Karpas-422 (cell line): Measurements from ENCODE around the gene IGSF21. TPM values are rescaled to one million over a fixed set of nuclear protein-coding genes. Genes with fewer than 3 reads are reported as not detected.

Experiments
- DNase-seq: peaks from one replicate; pipeline ENCODE4 v3.0.0-alpha.2; 2015
- H2AFZ ChIP-seq: fragments of 200-600 bp; sonication (generic); 2 replicates; pipeline ENCODE4 v1.6.1; 2014; ENCODE audit warnings: antibody characterized with exemption, low read length, mixed read lengths
- H3K27ac ChIP-seq: fragments of 200-600 bp; sonication (generic); 2 replicates; pipeline ENCODE4 v1.5.1; 2014; ENCODE audit warnings: mild to moderate bottlenecking, low read length, moderate library complexity
- H3K27me3 ChIP-seq: fragments of 200-600 bp; sonication (generic); 2 replicates; pipeline ENCODE4 v1.6.1; 2014; ENCODE audit warnings: low read length, mixed read lengths
- H3K36me3 ChIP-seq: fragments of 200-600 bp; sonication (generic); 2 replicates; pipeline ENCODE4 v1.6.1; 2014; ENCODE audit warnings: low read length, mixed read lengths; ENCODE audit not compliant: insufficient read depth
- H3K4me1 ChIP-seq: fragments of 200-600 bp; sonication (generic); 2 replicates; pipeline ENCODE4 v1.6.1; 2014; ENCODE audit warnings: mild to moderate bottlenecking, low read length, mixed read lengths
- H3K4me2 ChIP-seq: fragments of 200-600 bp; sonication (generic); 2 replicates; pipeline ENCODE4 v1.6.1; 2014; ENCODE audit warnings: low read length, low read depth, mild to moderate bottlenecking; ENCODE audit not compliant: poor library complexity, severe bottlenecking
- H3K4me3 ChIP-seq: fragments of 200-600 bp; sonication (generic); 2 replicates; pipeline ENCODE4 v1.5.1; 2014; ENCODE audit warnings: mild to moderate bottlenecking, antibody characterized with exemption, low read length, mixed read lengths
- H3K79me2 ChIP-seq: fragments of 200-600 bp; sonication (generic); 2 replicates; pipeline ENCODE4 v1.6.1; 2014; ENCODE audit warnings: mild to moderate bottlenecking, low read length, mixed read lengths
- H3K9ac ChIP-seq: fragments of 200-600 bp; sonication (generic); 2 replicates; pipeline ENCODE4 v1.6.0; 2014; ENCODE audit warnings: low read length
- H3K9me2 ChIP-seq: fragments of 200-600 bp; sonication (generic), shearing (Covaris generic); replicated peaks from 2 replicates; pipeline ENCODE4 v1.6.0; 2014; ENCODE audit warnings: mild to moderate bottlenecking, low read length, moderate library complexity; ENCODE audit not compliant: insufficient read depth
- H3K9me3 ChIP-seq: fragments of 300-700, 200-600 bp; sonication (generic); 2 replicates; pipeline ENCODE4 v1.6.1; 2014; ENCODE audit warnings: low read length, mixed read lengths
- H4K20me1 ChIP-seq: fragments of 200-600 bp; sonication (generic); 2 replicates; pipeline ENCODE4 v1.6.1; 2014; ENCODE audit warnings: mild to moderate bottlenecking, antibody characterized with exemption, low read length, low read depth; ENCODE audit not compliant: insufficient read depth
- total RNA-seq: library from RNA; depleted of rRNA; stranded (reverse); fragments of >200 nt; shearing (Covaris generic); gene quantifications from 2 replicates; pipeline ENCODE4 v1.2.3, GENCODE V29; 2014; ENCODE audit warnings: low replicate concordance

IGSF21 gene
- total RNA-seq, 1 experiment from 2014 or later, result 0.26 TPM

GRCh38 chr1:18229625-18230024 lies 122.0 kb downstream of the IGSF21 start:
- Histone ChIP-seq H3K4me2 (no peak overlapping the region), H3K27me3 (no peaks in the 10 kb centered on the region), H3K9me3 (peaks cover 16% of the 10 kb centered on the region), H3K79me2 (no peaks in the 10 kb centered on the region), H2AFZ (no peak overlapping the region), H3K9me2 (no peaks in the 10 kb centered on the region), H3K4me1 (no peaks in the 10 kb centered on the region), H4K20me1 (no peaks in the 10 kb centered on the region), H3K36me3 (no peaks in the 10 kb centered on the region), H3K9ac (no peak overlapping the region), H3K27ac (no peak overlapping the region), H3K4me3 (no peak overlapping the region)
- DNase-seq, result no peak

DNA sequence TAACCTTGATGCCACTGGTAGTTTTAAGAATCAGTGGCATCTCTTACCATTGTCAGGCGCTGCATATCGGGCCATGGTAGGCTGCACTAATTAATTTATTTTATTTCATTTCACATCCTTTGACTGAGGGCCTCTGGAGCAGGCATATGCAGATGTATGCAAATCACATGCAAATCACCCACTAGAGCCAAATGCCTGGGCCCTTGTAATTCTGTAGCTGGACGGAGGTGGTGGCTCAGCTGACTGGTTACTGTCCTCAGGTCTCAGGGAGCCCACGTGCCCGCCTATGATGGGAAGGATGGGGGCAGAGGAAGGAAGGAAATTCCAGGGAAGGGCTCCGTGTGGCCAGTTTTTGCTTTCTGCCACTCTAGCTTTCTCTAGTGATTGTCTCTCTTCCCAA lies 122.7 kb downstream of the IGSF21 start:
- H4K20me1 ChIP-seq, result no peaks in the 10 kb centered on the region
- H3K4me3 ChIP-seq, result no peak overlapping the region
- no peak overlapping the region for H3K27ac ChIP-seq
- H3K27me3 ChIP-seq, result no peaks in the 10 kb centered on the region
- H3K9me3 ChIP-seq, result peaks cover 21% of the 10 kb centered on the region
- no peaks in the 10 kb centered on the region for H3K9me2 ChIP-seq
- H3K4me2 ChIP-seq, result no peak overlapping the region
- no peaks in the 10 kb centered on the region for H3K4me1 ChIP-seq
- H3K9ac ChIP-seq, result no peak overlapping the region
- no peaks in the 10 kb centered on the region for H3K79me2 ChIP-seq
- no peaks in the 10 kb centered on the region for H3K36me3 ChIP-seq
- no peak for DNase-seq
- H2AFZ ChIP-seq, result no peak overlapping the region

- H4K20me1 ChIP-seq, result no peaks in the 10 kb centered on the region
- H3K9me2 ChIP-seq, result no peaks in the 10 kb centered on the region
- DNase-seq, result no peak
- H3K4me3 ChIP-seq, result no peak overlapping the region
- no peak overlapping the region for H3K9ac ChIP-seq
- H3K27ac ChIP-seq, result no peak overlapping the region
- H3K36me3 ChIP-seq, result no peaks in the 10 kb centered on the region
- no peak overlapping the region for H3K4me2 ChIP-seq
- H2AFZ ChIP-seq, result no peak overlapping the region
- peaks cover 26% of the 10 kb centered on the region for H3K9me3 ChIP-seq
- H3K27me3 ChIP-seq, result no peaks in the 10 kb centered on the region
- no peaks in the 10 kb centered on the region for H3K4me1 ChIP-seq
- no peaks in the 10 kb centered on the region for H3K79me2 ChIP-seq
These were observed 123.2 kb downstream of the IGSF21 start for GRCh38 chr1:18230840-18231239.

- no peak overlapping the region for H3K9ac ChIP-seq
- H2AFZ ChIP-seq, result no peak overlapping the region
- no peak overlapping the region for H3K27ac ChIP-seq
- DNase-seq, result peak; percentile 70
- H3K27me3 ChIP-seq, result no peaks in the 10 kb centered on the region; the same call in 1 of the 2 replicates
- peaks cover 27% of the 10 kb centered on the region for H3K9me3 ChIP-seq
- H3K79me2 ChIP-seq, result no peaks in the 10 kb centered on the region
- peaks cover 5% of the 10 kb centered on the region; the same call in 1 of the 2 replicates for H3K4me1 ChIP-seq
- H3K9me2 ChIP-seq, result no peaks in the 10 kb centered on the region
- H3K4me3 ChIP-seq, result no peak overlapping the region
- H4K20me1 ChIP-seq, result no peaks in the 10 kb centered on the region
- H3K4me2 ChIP-seq, result no peak overlapping the region
- no peaks in the 10 kb centered on the region for H3K36me3 ChIP-seq
These were observed 124.5 kb downstream of the IGSF21 start for GRCh38 chr1:18232052-18232451.

- H3K9me2 ChIP-seq, result no peaks in the 10 kb centered on the region
- no peaks in the 10 kb centered on the region for H3K36me3 ChIP-seq
- H3K4me3 ChIP-seq, result no peak overlapping the region
- H2AFZ ChIP-seq, result no peak overlapping the region
- H3K79me2 ChIP-seq, result no peaks in the 10 kb centered on the region
- no peak overlapping the region for H3K4me2 ChIP-seq
- H3K4me1 ChIP-seq, result peaks cover 5% of the 10 kb centered on the region; the same call in 1 of the 2 replicates
- DNase-seq, result no peak
- H3K27me3 ChIP-seq, result no peaks in the 10 kb centered on the region; the same call in 1 of the 2 replicates
- no peaks in the 10 kb centered on the region for H4K20me1 ChIP-seq
- no peak overlapping the region for H3K27ac ChIP-seq
- peaks cover 27% of the 10 kb centered on the region for H3K9me3 ChIP-seq
- H3K9ac ChIP-seq, result no peak overlapping the region
These were observed 125.7 kb downstream of the IGSF21 start for GRCh38 chr1:18233176-18233864.

DNA sequence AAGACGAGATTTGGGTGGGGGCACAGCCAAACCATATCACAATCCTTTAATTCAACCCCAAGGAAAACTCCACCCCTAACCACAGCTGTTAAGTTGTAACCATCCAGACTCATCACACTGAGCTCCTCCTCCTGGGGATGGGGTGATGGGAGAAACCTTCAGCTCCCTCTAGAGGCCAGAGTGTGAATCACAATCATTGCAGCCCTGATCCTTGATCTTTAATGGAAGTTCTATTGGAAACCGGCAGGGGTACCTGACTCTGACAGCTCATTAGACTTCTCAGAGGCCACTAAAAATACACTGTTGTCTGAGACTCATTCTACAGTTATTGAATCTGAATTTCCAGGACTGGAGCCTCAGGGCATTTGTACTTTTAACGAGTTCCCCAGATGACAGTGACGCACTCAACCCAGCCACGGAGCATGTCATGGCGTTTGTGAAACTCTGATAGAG lies 127.2 kb downstream of the IGSF21 start:
- Histone ChIP-seq H2AFZ (no peak overlapping the region), H3K9me2 (no peaks in the 10 kb centered on the region), H3K9me3 (peaks cover 27% of the 10 kb centered on the region), H3K9ac (no peak overlapping the region), H3K27ac (no peak overlapping the region), H3K36me3 (no peaks in the 10 kb centered on the region), H3K27me3 (no peaks in the 10 kb centered on the region; the same call in 1 of the 2 replicates), H3K4me2 (no peak overlapping the region), H3K4me1 (peaks cover 5% of the 10 kb centered on the region; the same call in 1 of the 2 replicates), H3K4me3 (no peak overlapping the region), H3K79me2 (no peaks in the 10 kb centered on the region), H4K20me1 (no peaks in the 10 kb centered on the region)
- DNase-seq, result peak; percentile 89

- Histone ChIP-seq H3K9ac (no peak overlapping the region), H3K4me2 (no peak overlapping the region), H3K27me3 (no peaks in the 10 kb centered on the region; the same call in 1 of the 2 replicates), H3K79me2 (no peaks in the 10 kb centered on the region), H3K9me2 (no peaks in the 10 kb centered on the region), H3K27ac (no peak overlapping the region), H2AFZ (no peak overlapping the region), H3K9me3 (peaks cover 14% of the 10 kb centered on the region), H3K4me3 (no peak overlapping the region), H3K4me1 (peaks cover 5% of the 10 kb centered on the region; the same call in 1 of the 2 replicates), H4K20me1 (no peaks in the 10 kb centered on the region), H3K36me3 (no peaks in the 10 kb centered on the region)
- DNase-seq, result no peak
These were observed 129.8 kb downstream of the IGSF21 start for GRCh38 chr1:18237371-18237770.

DNA sequence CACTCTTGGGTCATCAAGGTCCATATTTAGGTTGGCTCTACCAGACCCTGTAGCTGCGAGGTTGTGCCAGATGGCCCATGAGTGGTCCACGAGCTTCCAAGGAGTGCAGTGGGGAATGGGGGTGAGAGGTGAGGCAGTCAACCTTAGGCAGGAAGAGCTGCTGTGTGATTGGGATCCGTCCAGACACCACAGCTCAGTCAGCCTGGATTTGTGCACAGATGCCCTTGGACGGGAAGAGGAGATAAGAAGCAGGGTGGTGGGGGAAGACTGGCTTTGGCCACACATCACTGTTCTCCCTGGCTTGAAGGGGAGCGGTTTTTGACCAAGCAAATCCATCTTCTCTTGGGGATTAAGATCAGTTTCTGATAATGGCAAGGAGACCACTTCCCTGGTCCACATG lies 130.6 kb downstream of the IGSF21 start:
- Histone ChIP-seq H3K4me1 (peaks cover 5% of the 10 kb centered on the region; the same call in 1 of the 2 replicates), H3K27ac (no peak overlapping the region), H3K4me3 (no peak overlapping the region), H3K36me3 (no peaks in the 10 kb centered on the region), H3K79me2 (no peaks in the 10 kb centered on the region), H4K20me1 (no peaks in the 10 kb centered on the region), H3K9ac (no peak overlapping the region), H3K9me2 (no peaks in the 10 kb centered on the region), H3K9me3 (peaks cover 11% of the 10 kb centered on the region; the same call in 1 of the 2 replicates), H3K4me2 (no peak overlapping the region), H2AFZ (no peak overlapping the region), H3K27me3 (no peaks in the 10 kb centered on the region; the same call in 1 of the 2 replicates)
- DNase-seq, result no peak
